Omental fat pad (tissue), 4 donors: ENCODE results near the gene FRYL. TPM values are rescaled to one million over a fixed set of nuclear protein-coding genes. Genes with fewer than 3 reads are reported as not detected.
"Not testable (repeated sequence)": the region's sequence is repeated elsewhere in the genome, so short reads cannot be mapped to it uniquely, and the experiment has no call there.

Source experiments
- ATAC-seq: fragments of 150-250 bp; one replicate; pipeline ENCODE4 v1.9.1; 2016; ENCODE audit warnings: mild to moderate bottlenecking, moderate library complexity; ENCODE audit not compliant: low FRiP score
- DNase-seq: peaks from one replicate; pipeline ENCODE4 v3.0.0-alpha.2; 2019; ENCODE audit warnings: low spot score
- CTCF ChIP-seq, 3 donors: fragments of 450-650 bp; IDR thresholded peaks; one replicate each; pipeline ENCODE4 v1.5.1; 2016 to 2017; ENCODE audit warnings: antibody characterized with exemption in 3 of 3, mild to moderate bottlenecking in 3 of 3, moderate library complexity in 2 of 3
- total RNA-seq, 4 donors: library from RNA; depleted of rRNA; stranded (reverse); fragments of >200 nt; gene quantifications; one replicate each; pipeline ENCODE4 v1.1.0, GENCODE V29; 2016

The FRYL gene
- total RNA-seq, 4 donors from 2014 or later: 45.2 to 143 (median 48.7) TPM

- no peak for TF ChIP-seq CTCF (IDR thresholded peaks at IDR 0.05)
- ATAC-seq (no peak), DNase-seq (no peak)
Measured at GRCh38 chr4:48692897-48693296, 87.2 kb downstream of the FRYL start.

GRCh38 chr4:48692044-48692443 lies 88.0 kb downstream of the FRYL start:
- ATAC-seq: no peak
- no peak for TF ChIP-seq CTCF (IDR thresholded peaks at IDR 0.05)
- no peak for DNase-seq

GRCh38 chr4:48688953-48689352 lies 91.1 kb downstream of the FRYL start:
- no peak for ATAC-seq
- no peak for DNase-seq
- no peak for TF ChIP-seq CTCF (IDR thresholded peaks at IDR 0.05)

- DNase-seq (no peak), ATAC-seq (no peak)
- TF ChIP-seq CTCF (IDR thresholded peaks at IDR 0.05): no peak
Measured at GRCh38 chr4:48687313-48688051, 92.6 kb downstream of the FRYL start.

GRCh38 chr4:48686369-48686768 lies 93.7 kb downstream of the FRYL start:
- no peak for TF ChIP-seq CTCF (IDR thresholded peaks at IDR 0.05)
- DNase-seq (no peak), ATAC-seq (no peak)

- no peak for TF ChIP-seq CTCF (IDR thresholded peaks at IDR 0.05)
- DNase-seq (no peak), ATAC-seq (no peak)
Measured at GRCh38 chr4:48683784-48684666, 96.1 kb downstream of the FRYL start.

- not testable (repeated sequence) for DNase-seq, ATAC-seq
Measured at GRCh38 chr4:48682870-48683269, 97.2 kb downstream of the FRYL start.
